Measurements from ENCODE around the gene SLC31A2. TPM values are rescaled to one million over a fixed set of nuclear protein-coding genes. Genes with fewer than 3 reads are reported as not detected.

Gene SLC31A2
- total and polyA plus RNA-seq, 9 donors: 3.4 to 21.1 (median 6.0) TPM

- Histone ChIP-seq H3K4me1 (ENCODE audit: insufficient read depth) (no peaks in the 10 kb centered on the region), H3K27me3 (no peaks in the 10 kb centered on the region), H3K27ac (no peak overlapping the region), H3K4me3 (no peak overlapping the region), H3K9me3 (no peaks in the 10 kb centered on the region), H3K36me3 (no peaks in the 10 kb centered on the region)
- WGBS, 3 donors: 70 to 75% (median 70%) methylated on average over 4 of the region's 4 CpGs
- no peak for TF ChIP-seq POLR2A (IDR thresholded peaks at IDR 0.05)
- no peak for TF ChIP-seq EP300 (IDR thresholded peaks at IDR 0.05)
- TF ChIP-seq, protein P1, sequence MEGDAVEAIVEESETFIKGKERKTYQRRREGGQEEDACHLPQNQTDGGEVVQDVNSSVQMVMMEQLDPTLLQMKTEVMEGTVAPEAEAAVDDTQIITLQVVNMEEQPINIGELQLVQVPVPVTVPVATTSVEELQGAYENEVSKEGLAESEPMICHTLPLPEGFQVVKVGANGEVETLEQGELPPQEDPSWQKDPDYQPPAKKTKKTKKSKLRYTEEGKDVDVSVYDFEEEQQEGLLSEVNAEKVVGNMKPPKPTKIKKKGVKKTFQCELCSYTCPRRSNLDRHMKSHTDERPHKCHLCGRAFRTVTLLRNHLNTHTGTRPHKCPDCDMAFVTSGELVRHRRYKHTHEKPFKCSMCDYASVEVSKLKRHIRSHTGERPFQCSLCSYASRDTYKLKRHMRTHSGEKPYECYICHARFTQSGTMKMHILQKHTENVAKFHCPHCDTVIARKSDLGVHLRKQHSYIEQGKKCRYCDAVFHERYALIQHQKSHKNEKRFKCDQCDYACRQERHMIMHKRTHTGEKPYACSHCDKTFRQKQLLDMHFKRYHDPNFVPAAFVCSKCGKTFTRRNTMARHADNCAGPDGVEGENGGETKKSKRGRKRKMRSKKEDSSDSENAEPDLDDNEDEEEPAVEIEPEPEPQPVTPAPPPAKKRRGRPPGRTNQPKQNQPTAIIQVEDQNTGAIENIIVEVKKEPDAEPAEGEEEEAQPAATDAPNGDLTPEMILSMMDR (IDR thresholded peaks at IDR 0.05): no peak
- DNase-seq: no peak
- intact Hi-C loops (cut with DNase I): no loop called here
Measured at GRCh38 chr9:113125386-113126035, 25.3 kb upstream of the SLC31A2 start.

GRCh38 chr9:113129466-113129865 lies 21.3 kb upstream of the SLC31A2 start:
- Histone ChIP-seq H3K4me1 (ENCODE audit: insufficient read depth) (no peaks in the 10 kb centered on the region), H3K27me3 (no peaks in the 10 kb centered on the region), H3K9me3 (no peaks in the 10 kb centered on the region), H3K27ac (no peak overlapping the region), H3K4me3 (no peak overlapping the region), H3K36me3 (no peaks in the 10 kb centered on the region)
- TF ChIP-seq, protein P1 (IDR thresholded peaks at IDR 0.05): no peak
- TF ChIP-seq EP300 (IDR thresholded peaks at IDR 0.05): no peak
- intact Hi-C loops (cut with DNase I): no loop called here
- DNase-seq: no peak

DNA sequence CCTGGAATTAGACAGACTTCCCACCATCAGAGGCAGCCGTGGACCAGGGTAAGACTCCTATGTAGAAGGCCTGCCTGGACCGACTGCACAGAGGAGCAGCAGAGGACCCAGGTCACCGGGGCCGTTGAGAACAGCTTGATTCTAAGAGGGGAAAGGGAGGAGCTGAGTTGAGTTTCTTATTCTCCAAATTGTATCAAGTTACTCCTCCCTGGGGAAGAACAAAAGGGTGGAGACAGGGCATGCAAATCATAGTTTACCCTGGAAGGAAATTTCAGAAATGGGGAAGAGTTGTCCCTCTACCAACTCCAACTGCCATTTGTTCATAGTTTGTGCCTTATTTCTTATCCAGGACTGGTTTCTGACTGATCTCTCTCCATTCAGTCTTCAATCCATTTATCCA lies 20.9 kb upstream of the SLC31A2 start:
- Histone ChIP-seq H3K36me3 (no peaks in the 10 kb centered on the region), H3K27ac (no peak overlapping the region), H3K4me1 (ENCODE audit: insufficient read depth) (no peaks in the 10 kb centered on the region), H3K27me3 (no peaks in the 10 kb centered on the region), H3K4me3 (no peak overlapping the region), H3K9me3 (no peaks in the 10 kb centered on the region)
- DNase-seq: no peak
- no peak for TF ChIP-seq POLR2A (IDR thresholded peaks at IDR 0.05)
- TF ChIP-seq, protein P1 (IDR thresholded peaks at IDR 0.05): no peak
- intact Hi-C loops (cut with DNase I): no loop called here
- 40 to 52% (median 49%) methylated on average over 4 of the region's 4 CpGs for WGBS, 3 donors

GRCh38 chr9:113131689-113132151 lies 19.1 kb upstream of the SLC31A2 start:
- intact Hi-C loops (cut with DNase I): no loop called here
- WGBS, 3 donors: 3 to 10% (median 5%) methylated on average over 3 of the region's 3 CpGs
- TF ChIP-seq EP300 (IDR thresholded peaks at IDR 0.05): no peak
- TF ChIP-seq, protein P1 (IDR thresholded peaks at IDR 0.05): no peak
- no peak for TF ChIP-seq POLR2A (IDR thresholded peaks at IDR 0.05)
- no peaks in the 10 kb centered on the region for H3K27me3 ChIP-seq
- no peaks in the 10 kb centered on the region for H3K36me3 ChIP-seq
- H3K9me3 ChIP-seq: no peaks in the 10 kb centered on the region
- no peak overlapping the region for H3K4me3 ChIP-seq
- H3K4me1 ChIP-seq (ENCODE audit: insufficient read depth): no peaks in the 10 kb centered on the region
- no peak for DNase-seq
- H3K27ac ChIP-seq: no peak overlapping the region

Measured in ovary (tissue), 9 donors.